Measurements from ENCODE around the gene LGALS13.
A peak's percentile ranks its signal among the peaks of the same experiment; 100 is the strongest.

GRCh38 chr19:39590265-39590664 is 12.1 kb upstream of the LGALS13 start:
- TF ChIP-seq CTCF (IDR thresholded peaks at IDR 0.05 in 2 of 3, conservative IDR thresholded peaks at IDR 0.05 in 1 of 3; ENCODE audit: borderline replicate concordance in 1 of 3, insufficient read depth in 1 of 3, low read depth in 2 of 3, low read length in 2 of 3) (no peak), POLR2A (IDR thresholded peaks at IDR 0.05; ENCODE audit: borderline replicate concordance, extremely low read depth, insufficient read depth, insufficient read length) (no peak), POLR2AphosphoS5 (IDR thresholded peaks at IDR 0.05; ENCODE audit: low read depth, low read length) (no peak), ZFX (IDR thresholded peaks at IDR 0.05) (no peak), YY1 (IDR thresholded peaks at IDR 0.05; ENCODE audit: extremely low read depth, insufficient replicate concordance, low read depth, low read length) (no peak), EZH2 (IDR thresholded peaks at IDR 0.05) (no peak), EZH2phosphoT487 (IDR thresholded peaks at IDR 0.05; ENCODE audit: borderline replicate concordance) (no peak), EGR1 (IDR thresholded peaks at IDR 0.05; ENCODE audit: low read depth) (no peak), ZNF274 (IDR thresholded peaks at IDR 0.05; ENCODE audit: low read depth, low read length) (no peak), JUND (IDR thresholded peaks at IDR 0.05) (no peak), TCF7L2 (IDR thresholded peaks at IDR 0.05; ENCODE audit: borderline replicate concordance, extremely low read depth, insufficient read depth, insufficient read length) (no peak), FOSL1 (IDR thresholded peaks at IDR 0.05; ENCODE audit: low read depth) (no peak)
- TF ChIP-seq, protein P1, sequence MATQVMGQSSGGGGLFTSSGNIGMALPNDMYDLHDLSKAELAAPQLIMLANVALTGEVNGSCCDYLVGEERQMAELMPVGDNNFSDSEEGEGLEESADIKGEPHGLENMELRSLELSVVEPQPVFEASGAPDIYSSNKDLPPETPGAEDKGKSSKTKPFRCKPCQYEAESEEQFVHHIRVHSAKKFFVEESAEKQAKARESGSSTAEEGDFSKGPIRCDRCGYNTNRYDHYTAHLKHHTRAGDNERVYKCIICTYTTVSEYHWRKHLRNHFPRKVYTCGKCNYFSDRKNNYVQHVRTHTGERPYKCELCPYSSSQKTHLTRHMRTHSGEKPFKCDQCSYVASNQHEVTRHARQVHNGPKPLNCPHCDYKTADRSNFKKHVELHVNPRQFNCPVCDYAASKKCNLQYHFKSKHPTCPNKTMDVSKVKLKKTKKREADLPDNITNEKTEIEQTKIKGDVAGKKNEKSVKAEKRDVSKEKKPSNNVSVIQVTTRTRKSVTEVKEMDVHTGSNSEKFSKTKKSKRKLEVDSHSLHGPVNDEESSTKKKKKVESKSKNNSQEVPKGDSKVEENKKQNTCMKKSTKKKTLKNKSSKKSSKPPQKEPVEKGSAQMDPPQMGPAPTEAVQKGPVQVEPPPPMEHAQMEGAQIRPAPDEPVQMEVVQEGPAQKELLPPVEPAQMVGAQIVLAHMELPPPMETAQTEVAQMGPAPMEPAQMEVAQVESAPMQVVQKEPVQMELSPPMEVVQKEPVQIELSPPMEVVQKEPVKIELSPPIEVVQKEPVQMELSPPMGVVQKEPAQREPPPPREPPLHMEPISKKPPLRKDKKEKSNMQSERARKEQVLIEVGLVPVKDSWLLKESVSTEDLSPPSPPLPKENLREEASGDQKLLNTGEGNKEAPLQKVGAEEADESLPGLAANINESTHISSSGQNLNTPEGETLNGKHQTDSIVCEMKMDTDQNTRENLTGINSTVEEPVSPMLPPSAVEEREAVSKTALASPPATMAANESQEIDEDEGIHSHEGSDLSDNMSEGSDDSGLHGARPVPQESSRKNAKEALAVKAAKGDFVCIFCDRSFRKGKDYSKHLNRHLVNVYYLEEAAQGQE (IDR thresholded peaks at IDR 0.05; ENCODE audit: low read depth): peak; percentile 68
- TF ChIP-seq, protein P2, sequence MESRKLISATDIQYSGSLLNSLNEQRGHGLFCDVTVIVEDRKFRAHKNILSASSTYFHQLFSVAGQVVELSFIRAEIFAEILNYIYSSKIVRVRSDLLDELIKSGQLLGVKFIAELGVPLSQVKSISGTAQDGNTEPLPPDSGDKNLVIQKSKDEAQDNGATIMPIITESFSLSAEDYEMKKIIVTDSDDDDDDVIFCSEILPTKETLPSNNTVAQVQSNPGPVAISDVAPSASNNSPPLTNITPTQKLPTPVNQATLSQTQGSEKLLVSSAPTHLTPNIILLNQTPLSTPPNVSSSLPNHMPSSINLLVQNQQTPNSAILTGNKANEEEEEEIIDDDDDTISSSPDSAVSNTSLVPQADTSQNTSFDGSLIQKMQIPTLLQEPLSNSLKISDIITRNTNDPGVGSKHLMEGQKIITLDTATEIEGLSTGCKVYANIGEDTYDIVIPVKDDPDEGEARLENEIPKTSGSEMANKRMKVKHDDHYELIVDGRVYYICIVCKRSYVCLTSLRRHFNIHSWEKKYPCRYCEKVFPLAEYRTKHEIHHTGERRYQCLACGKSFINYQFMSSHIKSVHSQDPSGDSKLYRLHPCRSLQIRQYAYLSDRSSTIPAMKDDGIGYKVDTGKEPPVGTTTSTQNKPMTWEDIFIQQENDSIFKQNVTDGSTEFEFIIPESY (IDR thresholded peaks at IDR 0.05; ENCODE audit: extremely low read depth, insufficient replicate concordance, low read length): no peak
